CD4-positive, alpha-beta T cell (primary cell): ENCODE measurements around the gene FDX2. TPM values are rescaled to one million over a fixed set of nuclear protein-coding genes. Genes with fewer than 3 reads are reported as not detected.
A peak's percentile ranks its signal among the peaks of the same experiment; 100 is the strongest.

Experiments used
- ATAC-seq: fragments of 200-7000 bp; cut with Tn5 transposase; one replicate; pipeline ENCODE4 v1.10.0; 2022; ENCODE audit warnings: mild to moderate bottlenecking; ENCODE audit not compliant: poor library complexity
- CTCF ChIA-PET: fragments of 350-600 bp; sonication (Branson Sonifier 250); formaldehyde crosslinking; loops from one replicate; lab custom pipeline; 2021; ENCODE audit warnings: antibody characterized with exemption, inconsistent platforms; lab: Charles Lee
- POLR2A ChIA-PET: fragments of 350-600 bp; sonication (Branson Sonifier 250); formaldehyde crosslinking; loops from one replicate; lab custom pipeline; 2021; ENCODE audit warnings: antibody characterized with exemption, inconsistent platforms; lab: Charles Lee
- DNase-seq, 14 experiments: peaks; one replicate each; pipeline ENCODE4 v3.0.0-alpha.2; 2013 to 2020; ENCODE audit warnings: mixed read lengths in 2 of 14
- H3K27ac ChIP-seq, 2 donors: one replicate each; pipeline versions ENCODE4 v1.5.1 to v1.7.0; 2013; ENCODE audit warnings: low read length in 2 of 2, low read depth in 1 of 2, mild to moderate bottlenecking in 1 of 2
- H3K27me3 ChIP-seq, 2 experiments: 1 replicate in 1 of 2; 2 replicates in 1 of 2; pipeline versions ENCODE4 v1.6.1 to v1.7.0; 2013; ENCODE audit warnings: low read length in 2 of 2, control low read depth in 1 of 2, mild to moderate bottlenecking in 1 of 2, moderate library complexity in 1 of 2; ENCODE audit not compliant: insufficient read depth in 2 of 2, control insufficient read depth in 1 of 2
- H3K36me3 ChIP-seq: one replicate; pipeline ENCODE4 v1.6.1; 2013; ENCODE audit warnings: low read length, control low read depth; ENCODE audit not compliant: insufficient read depth
- H3K4me1 ChIP-seq: one replicate; pipeline ENCODE4 v1.6.1; 2013; ENCODE audit warnings: low read length, control low read depth; ENCODE audit not compliant: insufficient read depth
- H3K4me3 ChIP-seq: one replicate; pipeline ENCODE4 v1.5.1; 2013; ENCODE audit warnings: mild to moderate bottlenecking, low read length, moderate library complexity
- H3K9me3 ChIP-seq, 2 experiments: 1 replicate in 1 of 2; 2 replicates in 1 of 2; pipeline versions ENCODE4 v1.6.1 to v1.7.0; 2013; ENCODE audit warnings: low read length in 2 of 2, mild to moderate bottlenecking in 2 of 2, control low read depth in 1 of 2, moderate library complexity in 1 of 2; ENCODE audit not compliant: control insufficient read depth in 1 of 2, insufficient read depth in 1 of 2
- H3K27ac Mint-ChIP-seq: one replicate; pipeline ENCODE4 v1.8.0; 2020; ENCODE audit warnings: mixed read lengths
- H3K27me3 Mint-ChIP-seq: one replicate; pipeline ENCODE4 v1.8.0; 2021; ENCODE audit warnings: mixed read lengths
- H3K36me3 Mint-ChIP-seq: one replicate; pipeline ENCODE4 v1.8.0; 2021; ENCODE audit warnings: low read depth, mixed read lengths
- H3K4me1 Mint-ChIP-seq: one replicate; pipeline ENCODE4 v1.8.0; 2021; ENCODE audit warnings: low read depth, mixed read lengths
- H3K4me3 Mint-ChIP-seq: one replicate; pipeline ENCODE4 v1.8.0; 2020; ENCODE audit warnings: mild to moderate bottlenecking, mixed read lengths
- H3K9me3 Mint-ChIP-seq: one replicate; pipeline ENCODE4 v1.8.0; 2020; ENCODE audit warnings: mixed read lengths
- CTCF ChIP-seq: fragments of 200-600 bp; IDR thresholded peaks from one replicate; pipeline ENCODE4 v1.8.0; 2022; ENCODE audit warnings: antibody characterized with exemption, mild to moderate bottlenecking
- intact Hi-C, 2 experiments: fragments of 100-400 bp; cut with DNase I in 1 of 2; cut with micrococcal nuclease in 1 of 2; formaldehyde crosslinking; loops; one replicate each; pipeline versions ENCODE4 v1.15.1 to v1.9.0; 2023 to 2025; cut with DNase I, micrococcal nuclease
- total RNA-seq, 174 experiments: library from RNA in 2 of 174; stranded (reverse) in 2 of 174; gene quantifications; one replicate each; pipeline ENCODE4 v1.2.3 and lab custom pipeline; 2021 to 2026

Gene FDX2
- total RNA-seq, 2 experiments from 2014 or later = 1.2 to 1.9 TPM

GRCh38 chr19:10286803-10287737, 28.7 kb downstream of the FDX2 start, which contains the start of gene ICAM4:
ICAM4 (plus strand) TSS chr19:10286955; CDS start chr19:10287013, 58 bp downstream.
- peaks cover 0 to 38% of the 10 kb centered on the region in 2 experiments for H3K9me3 ChIP-seq
- peaks cover 31% of the 10 kb centered on the region for H3K36me3 ChIP-seq
- H3K4me3 ChIP-seq = peak within 1 kb of the TSS; percentile 32
- Mint-ChIP-seq H3K36me3 (peaks cover 27% of the 10 kb centered on the region), H3K27me3 (peaks cover 50% of the 10 kb centered on the region), H3K27ac (no peak within 1 kb of the TSS), H3K9me3 (no peaks in the 10 kb centered on the region), H3K4me3 (peak within 1 kb of the TSS; percentile 62), H3K4me1 (peaks cover 63% of the 10 kb centered on the region)
- POLR2A ChIA-PET = interaction anchor here (1.2 to 2.5 kb wide), 2 partner anchors 16 to 51 kb away, joined by 4 to 17 read pairs; partner anchors contain the start of gene ICAM1
- DNase-seq (peak in 5 of 14 experiments; percentile 17 to 58 (median 43)), ATAC-seq (peak; percentile 22)
- H3K27ac ChIP-seq = no peak within 1 kb of the TSS
- peaks cover 64% of the 10 kb centered on the region for H3K4me1 ChIP-seq
- TF ChIP-seq CTCF = no peak
- CTCF ChIA-PET = interaction anchor here (1.1 to 4.4 kb wide), 4 partner anchors 16 to 102 kb away, joined by 6 to 21 read pairs (median 8); partner anchors contain the start of gene ICAM1
- peaks cover 48 to 49% of the 10 kb centered on the region in 2 experiments for H3K27me3 ChIP-seq
- intact Hi-C loops = loop anchor here in 1 of 2 experiments (2.0 to 5.0 kb wide), 2 partner anchors 16 to 45 kb away; partner anchors contain the start of genes ICAM1 and RAVER1

GRCh38 chr19:10285393-10285792, 30.4 kb downstream of the FDX2 start:
- no peak overlapping the region for H3K27ac ChIP-seq
- H3K27me3 ChIP-seq = peaks cover 32 to 34% of the 10 kb centered on the region in 2 experiments
- Mint-ChIP-seq H3K9me3 (no peaks in the 10 kb centered on the region), H3K27me3 (peaks cover 33% of the 10 kb centered on the region), H3K4me1 (peaks cover 46% of the 10 kb centered on the region), H3K36me3 (peaks cover 27% of the 10 kb centered on the region), H3K4me3 (no peak overlapping the region), H3K27ac (no peak overlapping the region)
- ChIA-PET POLR2A (no interaction called here), CTCF (interaction anchor here (4.4 kb wide), 1 partner anchor 15 kb away, joined by 21 read pairs; the partner anchor contains the start of gene ICAM1)
- DNase-seq = peak in 1 of 14 experiments; percentile 11
- no peak for ATAC-seq
- H3K4me1 ChIP-seq = peaks cover 47% of the 10 kb centered on the region
- H3K36me3 ChIP-seq = peaks cover 31% of the 10 kb centered on the region
- intact Hi-C loops = loop anchor here in 1 of 2 experiments (5.0 kb wide), 1 partner anchor 47 kb away; the partner anchor contains the start of gene RAVER1
- H3K4me3 ChIP-seq = no peak overlapping the region
- H3K9me3 ChIP-seq = peaks cover 0 to 23% of the 10 kb centered on the region in 2 experiments
- TF ChIP-seq CTCF = no peak

- Mint-ChIP-seq H3K9me3 (no peaks in the 10 kb centered on the region), H3K27me3 (peaks cover 28% of the 10 kb centered on the region), H3K27ac (no peak overlapping the region), H3K36me3 (peaks cover 29% of the 10 kb centered on the region), H3K4me1 (peaks cover 42% of the 10 kb centered on the region), H3K4me3 (no peak overlapping the region)
- H3K4me3 ChIP-seq = no peak overlapping the region
- POLR2A ChIA-PET = no interaction called here
- peaks cover 0 to 19% of the 10 kb centered on the region in 2 experiments for H3K9me3 ChIP-seq
- intact Hi-C loops = loop anchor here in 1 of 2 experiments (5.0 kb wide), 1 partner anchor 47 kb away; the partner anchor contains the start of gene RAVER1
- ATAC-seq (no peak), DNase-seq (no peak)
- H3K27ac ChIP-seq = no peak overlapping the region
- peaks cover 42% of the 10 kb centered on the region for H3K4me1 ChIP-seq
- peaks cover 31% of the 10 kb centered on the region for H3K36me3 ChIP-seq
- TF ChIP-seq CTCF = no peak
- peaks cover 27 to 29% of the 10 kb centered on the region in 2 experiments for H3K27me3 ChIP-seq
- CTCF ChIA-PET = interaction anchor here (4.4 kb wide), 1 partner anchor 15 kb away, joined by 21 read pairs; the partner anchor contains the start of gene ICAM1
Observed at GRCh38 chr19:10284960-10285278, 30.9 kb downstream of the FDX2 start.
